ENCODE measurements around the gene SPRY2. TPM values are rescaled to one million over a fixed set of nuclear protein-coding genes. Genes with fewer than 3 reads are reported as not detected.

Gene SPRY2
- polyA plus RNA-seq, 2 of the 4 experiments (the other 2 are of a cell fraction): 5.9 to 23.1 TPM

DNA sequence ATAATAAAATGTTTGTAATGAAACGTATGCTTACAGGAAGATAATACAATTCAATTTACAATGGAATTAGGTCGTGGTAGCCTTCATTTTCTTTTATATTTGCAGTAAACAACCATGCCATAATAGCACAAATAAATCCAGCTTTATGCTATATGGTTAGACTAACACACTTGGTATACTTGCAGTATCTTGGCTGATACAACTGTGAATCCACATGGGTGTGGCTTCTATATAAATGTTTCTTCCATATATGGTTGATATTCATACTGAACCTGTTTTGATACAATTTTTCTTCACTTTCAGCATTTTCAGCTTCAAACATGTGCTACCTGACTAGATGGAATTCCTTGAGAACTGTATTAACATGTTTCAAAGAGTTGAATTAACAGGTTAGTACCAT is 20.4 kb upstream of the SPRY2 start:
- H3K4me1 ChIP-seq: 0 out of 3 replicates have a peak, but pooled peaks cover 5% of the 10 kb centered on the region
- ATAC-seq (no peak), DNase-seq (ENCODE audit: low read depth in 1 of 2, low spot score in 1 of 2) (no peak), FAIRE-seq (no peak)
- no peaks in the 10 kb centered on the region for H3K9me3 ChIP-seq
- H3K4me2 ChIP-seq: no peak overlapping the region
- ChIA-PET CTCF (interaction anchor here (7.7 kb wide), 1 partner anchor 18 kb away, joined by 45 read pairs; no protein-coding TSS in a partner anchor), POLR2A (no interaction called here)
- no peak for TF ChIP-seq HOXB13 (CRISPR knock-in tag; IDR thresholded peaks at IDR 0.05; ENCODE audit: low read depth)
- TF ChIP-seq RARB (CRISPR knock-in tag; IDR thresholded peaks at IDR 0.05): no peak
- H3K4me3 ChIP-seq: no peak overlapping the region
- no peak overlapping the region for H3K27ac ChIP-seq
- 84% methylated on average over 2 of the region's 2 CpGs for WGBS (ENCODE audit: missing lambda C conversion rate)

DNA sequence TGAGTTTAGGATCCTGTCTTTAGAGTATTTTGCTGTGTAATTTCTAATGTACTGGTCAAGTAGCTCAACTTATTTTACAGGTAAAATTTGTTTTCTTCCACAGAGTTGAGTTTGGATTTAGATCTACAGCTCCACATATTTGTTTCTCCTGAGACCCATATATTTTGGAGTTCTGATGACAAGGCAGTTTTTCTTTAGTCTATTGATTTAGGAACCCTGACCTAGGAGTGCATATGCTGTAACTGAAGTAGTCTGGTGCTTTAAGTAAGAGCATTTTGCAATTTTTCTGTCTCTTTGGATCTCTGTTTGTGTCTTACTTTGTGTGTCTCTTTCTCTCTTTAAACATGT is 19.5 kb upstream of the SPRY2 start:
- H3K9me3 ChIP-seq: no peaks in the 10 kb centered on the region
- 0 out of 3 replicates have a peak, but pooled peaks cover 5% of the 10 kb centered on the region for H3K4me1 ChIP-seq
- DNase-seq (ENCODE audit: low read depth in 1 of 2, low spot score in 1 of 2) (no peak), ATAC-seq (no peak), FAIRE-seq (no peak)
- POLR2A ChIA-PET: interaction anchor here (1.8 kb wide), 1 partner anchor 19 kb away, joined by 4 read pairs; the partner anchor contains the start of gene SPRY2
- no peak overlapping the region for H3K4me3 ChIP-seq
- peak; percentile 76 for TF ChIP-seq MAFK (IDR thresholded peaks at IDR 0.05; ENCODE audit: partially characterized antibody)
- TF ChIP-seq, protein P1, sequence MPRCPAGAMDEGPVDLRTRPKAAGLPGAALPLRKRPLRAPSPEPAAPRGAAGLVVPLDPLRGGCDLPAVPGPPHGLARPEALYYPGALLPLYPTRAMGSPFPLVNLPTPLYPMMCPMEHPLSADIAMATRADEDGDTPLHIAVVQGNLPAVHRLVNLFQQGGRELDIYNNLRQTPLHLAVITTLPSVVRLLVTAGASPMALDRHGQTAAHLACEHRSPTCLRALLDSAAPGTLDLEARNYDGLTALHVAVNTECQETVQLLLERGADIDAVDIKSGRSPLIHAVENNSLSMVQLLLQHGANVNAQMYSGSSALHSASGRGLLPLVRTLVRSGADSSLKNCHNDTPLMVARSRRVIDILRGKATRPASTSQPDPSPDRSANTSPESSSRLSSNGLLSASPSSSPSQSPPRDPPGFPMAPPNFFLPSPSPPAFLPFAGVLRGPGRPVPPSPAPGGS (IDR thresholded peaks at IDR 0.05): no peak
- no peak overlapping the region for H3K4me2 ChIP-seq
- CTCF ChIA-PET: interaction anchor here (0.5 to 7.7 kb wide), 2 partner anchors 17 to 450 kb away, joined by 3 to 45 read pairs; no protein-coding TSS in a partner anchor
- no peak overlapping the region for H3K27ac ChIP-seq

DNA sequence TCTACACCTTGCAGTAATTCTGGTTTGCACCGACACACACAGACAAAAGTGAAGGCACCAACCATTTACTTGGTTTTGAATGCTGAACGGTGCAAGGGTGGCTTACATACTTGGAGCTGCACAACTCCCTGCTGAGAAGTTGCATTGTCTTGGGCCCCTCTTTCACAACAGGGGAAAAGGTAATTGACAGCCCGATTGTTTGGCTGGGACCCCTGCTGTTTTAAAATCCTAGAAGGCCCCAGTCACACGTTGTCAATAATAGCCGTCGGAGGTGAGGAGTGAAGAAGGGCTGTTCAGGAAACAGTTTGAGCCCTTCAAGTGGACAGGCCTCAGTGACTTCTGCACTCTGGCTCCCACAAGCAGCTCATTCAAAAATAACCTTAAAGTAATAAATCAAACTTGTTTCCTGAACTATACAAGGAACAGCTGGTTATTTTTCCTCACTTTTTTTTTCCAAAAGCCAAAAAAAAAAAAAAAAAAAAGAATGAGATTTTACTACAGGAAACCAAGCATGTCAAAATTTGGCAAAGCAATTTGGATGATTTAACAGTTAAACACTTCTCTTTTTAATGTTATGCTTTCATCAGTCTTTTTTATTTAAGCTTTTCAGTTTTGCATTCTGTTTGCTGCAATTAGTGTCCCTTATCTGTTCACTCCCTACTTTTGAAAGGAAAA is 19.0 kb upstream of the SPRY2 start:
- ATAC-seq (no peak), DNase-seq (ENCODE audit: low read depth in 1 of 2, low spot score in 1 of 2) (no peak), FAIRE-seq (no peak)
- TF ChIP-seq MYC (IDR thresholded peaks at IDR 0.05; ENCODE audit: borderline replicate concordance, low read length): no peak
- TF ChIP-seq, protein P2, sequence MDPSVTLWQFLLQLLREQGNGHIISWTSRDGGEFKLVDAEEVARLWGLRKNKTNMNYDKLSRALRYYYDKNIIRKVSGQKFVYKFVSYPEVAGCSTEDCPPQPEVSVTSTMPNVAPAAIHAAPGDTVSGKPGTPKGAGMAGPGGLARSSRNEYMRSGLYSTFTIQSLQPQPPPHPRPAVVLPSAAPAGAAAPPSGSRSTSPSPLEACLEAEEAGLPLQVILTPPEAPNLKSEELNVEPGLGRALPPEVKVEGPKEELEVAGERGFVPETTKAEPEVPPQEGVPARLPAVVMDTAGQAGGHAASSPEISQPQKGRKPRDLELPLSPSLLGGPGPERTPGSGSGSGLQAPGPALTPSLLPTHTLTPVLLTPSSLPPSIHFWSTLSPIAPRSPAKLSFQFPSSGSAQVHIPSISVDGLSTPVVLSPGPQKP (IDR thresholded peaks at IDR 0.05; ENCODE audit: low read depth, low read length): no peak
- no peak for TF ChIP-seq HDAC2 (IDR thresholded peaks at IDR 0.05)
- TF ChIP-seq NR3C1 (IDR thresholded peaks at IDR 0.05): no peak
- TF ChIP-seq GATA3 (IDR thresholded peaks at IDR 0.05; ENCODE audit: borderline replicate concordance): no peak
- no peak for TF ChIP-seq SREBF2 (IDR thresholded peaks at IDR 0.05)
- TF ChIP-seq CEBPB (IDR thresholded peaks at IDR 0.05): no peak
- TF ChIP-seq, protein P3, sequence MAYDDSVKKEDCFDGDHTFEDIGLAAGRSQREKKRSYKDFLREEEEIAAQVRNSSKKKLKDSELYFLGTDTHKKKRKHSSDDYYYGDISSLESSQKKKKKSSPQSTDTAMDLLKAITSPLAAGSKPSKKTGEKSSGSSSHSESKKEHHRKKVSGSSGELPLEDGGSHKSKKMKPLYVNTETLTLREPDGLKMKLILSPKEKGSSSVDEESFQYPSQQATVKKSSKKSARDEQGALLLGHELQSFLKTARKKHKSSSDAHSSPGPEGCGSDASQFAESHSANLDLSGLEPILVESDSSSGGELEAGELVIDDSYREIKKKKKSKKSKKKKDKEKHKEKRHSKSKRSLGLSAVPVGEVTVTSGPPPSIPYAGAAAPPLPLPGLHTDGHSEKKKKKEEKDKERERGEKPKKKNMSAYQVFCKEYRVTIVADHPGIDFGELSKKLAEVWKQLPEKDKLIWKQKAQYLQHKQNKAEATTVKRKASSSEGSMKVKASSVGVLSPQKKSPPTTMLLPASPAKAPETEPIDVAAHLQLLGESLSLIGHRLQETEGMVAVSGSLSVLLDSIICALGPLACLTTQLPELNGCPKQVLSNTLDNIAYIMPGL (CRISPR knock-in tag; IDR thresholded peaks at IDR 0.05; ENCODE audit: borderline replicate concordance): no peak
- TF ChIP-seq ZNF302 (CRISPR knock-in tag; IDR thresholded peaks at IDR 0.05): no peak
- TF ChIP-seq, protein P1 (IDR thresholded peaks at IDR 0.05): no peak
- TF ChIP-seq EHMT2 (IDR thresholded peaks at IDR 0.05; ENCODE audit: low read depth): no peak
- TF ChIP-seq RAD21 (conservative IDR thresholded peaks at IDR 0.05 in 1 of 2, IDR thresholded peaks at IDR 0.05 in 1 of 2): no peak
- no peak for TF ChIP-seq JUNB (IDR thresholded peaks at IDR 0.05)
- no peak for TF ChIP-seq ESRRA (IDR thresholded peaks at IDR 0.05; ENCODE audit: borderline replicate concordance, low read length)
- no peak for TF ChIP-seq CHD2 (IDR thresholded peaks at IDR 0.05; ENCODE audit: low read length, partially characterized antibody)
- no peak for TF ChIP-seq ZFP36 (IDR thresholded peaks at IDR 0.05; ENCODE audit: borderline replicate concordance, partially characterized antibody)
- TF ChIP-seq RARB (CRISPR knock-in tag; IDR thresholded peaks at IDR 0.05): no peak
- TF ChIP-seq, protein P4, sequence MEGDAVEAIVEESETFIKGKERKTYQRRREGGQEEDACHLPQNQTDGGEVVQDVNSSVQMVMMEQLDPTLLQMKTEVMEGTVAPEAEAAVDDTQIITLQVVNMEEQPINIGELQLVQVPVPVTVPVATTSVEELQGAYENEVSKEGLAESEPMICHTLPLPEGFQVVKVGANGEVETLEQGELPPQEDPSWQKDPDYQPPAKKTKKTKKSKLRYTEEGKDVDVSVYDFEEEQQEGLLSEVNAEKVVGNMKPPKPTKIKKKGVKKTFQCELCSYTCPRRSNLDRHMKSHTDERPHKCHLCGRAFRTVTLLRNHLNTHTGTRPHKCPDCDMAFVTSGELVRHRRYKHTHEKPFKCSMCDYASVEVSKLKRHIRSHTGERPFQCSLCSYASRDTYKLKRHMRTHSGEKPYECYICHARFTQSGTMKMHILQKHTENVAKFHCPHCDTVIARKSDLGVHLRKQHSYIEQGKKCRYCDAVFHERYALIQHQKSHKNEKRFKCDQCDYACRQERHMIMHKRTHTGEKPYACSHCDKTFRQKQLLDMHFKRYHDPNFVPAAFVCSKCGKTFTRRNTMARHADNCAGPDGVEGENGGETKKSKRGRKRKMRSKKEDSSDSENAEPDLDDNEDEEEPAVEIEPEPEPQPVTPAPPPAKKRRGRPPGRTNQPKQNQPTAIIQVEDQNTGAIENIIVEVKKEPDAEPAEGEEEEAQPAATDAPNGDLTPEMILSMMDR (IDR thresholded peaks at IDR 0.05): no peak
- no peaks in the 10 kb centered on the region for H3K9me3 ChIP-seq
- H3K4me3 ChIP-seq: no peak overlapping the region
- no peak overlapping the region for H3K4me2 ChIP-seq
- no peak overlapping the region for H3K27ac ChIP-seq
- WGBS (ENCODE audit: missing lambda C conversion rate): 68% methylated on average over 6 of the region's 6 CpGs
- ChIA-PET POLR2A (interaction anchor here (0.6 to 1.8 kb wide), 2 partner anchors 19 to 658 kb away, joined by 4 read pairs; partner anchors contain the start of gene SPRY2), CTCF (interaction anchor here (0.5 to 7.7 kb wide), 2 partner anchors 17 to 450 kb away, joined by 3 to 45 read pairs; no protein-coding TSS in a partner anchor)
- H3K4me1 ChIP-seq: 0 out of 3 replicates have a peak, but pooled peaks cover 5% of the 10 kb centered on the region

Data from A549 (cell line).